Ectodermal cell (in vitro differentiated cells): Measurements from ENCODE around the gene NAV2.

Experiments used
- H3K27ac ChIP-seq: 2 replicates; pipeline ENCODE4 v1.7.0; 2013; ENCODE audit warnings: mild to moderate bottlenecking, low read depth, low read length; ENCODE audit not compliant: insufficient read depth, poor library complexity, severe bottlenecking
- H3K27me3 ChIP-seq: 2 replicates; pipeline ENCODE4 v1.7.0; 2013; ENCODE audit warnings: mild to moderate bottlenecking, low read length; ENCODE audit not compliant: insufficient read depth, control insufficient read depth, poor library complexity, severe bottlenecking
- H3K36me3 ChIP-seq: one replicate; pipeline ENCODE4 v1.7.0; 2013; ENCODE audit warnings: low read length; ENCODE audit not compliant: control insufficient read depth, insufficient read depth
- H3K4me1 ChIP-seq: one replicate; pipeline ENCODE4 v1.7.0; 2013; ENCODE audit warnings: low read length; ENCODE audit not compliant: control insufficient read depth, insufficient read depth
- H3K4me3 ChIP-seq: 2 replicates; pipeline ENCODE4 v1.7.0; 2013; ENCODE audit warnings: low read depth, low read length, control low read depth; ENCODE audit not compliant: insufficient read depth
- H3K9me3 ChIP-seq: 2 replicates; pipeline ENCODE4 v1.7.0; 2013; ENCODE audit warnings: mild to moderate bottlenecking, low read length, moderate library complexity; ENCODE audit not compliant: control insufficient read depth
- WGBS, 2 experiments: methylation state at CpG; one replicate each; pipeline ENCODE4 v1.1.7; 2013; ENCODE audit warnings: missing lambda C conversion rate in 2 of 2; 5-methylcytosine and 5-hydroxymethylcytosine counted together

Gene NAV2

GRCh38 chr11:19912958-19913892 is 200.6 kb downstream of the NAV2 start:
- no peaks in the 10 kb centered on the region for H3K27me3 ChIP-seq
- no peaks in the 10 kb centered on the region for H3K9me3 ChIP-seq
- peaks cover 18% of the 10 kb centered on the region for H3K4me1 ChIP-seq
- H3K27ac ChIP-seq: peak overlapping the region; percentile 38
- 90% methylated on average over 10 of the region's 10 CpGs for WGBS, 2 experiments
- no peak overlapping the region for H3K4me3 ChIP-seq
- H3K36me3 ChIP-seq: no peaks in the 10 kb centered on the region

GRCh38 chr11:19913893-19914249 is 201.2 kb downstream of the NAV2 start:
- H3K27ac ChIP-seq: no peak overlapping the region
- 92% methylated on average over 3 of the region's 3 CpGs for WGBS, 2 experiments

GRCh38 chr11:19915808-19916207 is 203.2 kb downstream of the NAV2 start:
- Histone ChIP-seq H3K36me3 (no peaks in the 10 kb centered on the region), H3K4me3 (no peak overlapping the region), H3K4me1 (peaks cover 18% of the 10 kb centered on the region), H3K27ac (no peak overlapping the region), H3K9me3 (no peaks in the 10 kb centered on the region), H3K27me3 (no peaks in the 10 kb centered on the region)
- 92 to 100% methylated on average over 1 of the region's 1 CpG for WGBS, 2 experiments

More at GRCh38 chr11:19913893-19914249, 201.2 kb downstream of the NAV2 start:
- Histone ChIP-seq H3K27me3 (no peaks in the 10 kb centered on the region), H3K4me1 (peaks cover 18% of the 10 kb centered on the region), H3K36me3 (no peaks in the 10 kb centered on the region), H3K4me3 (no peak overlapping the region), H3K9me3 (no peaks in the 10 kb centered on the region)

GRCh38 chr11:19917069-19917468 is 204.4 kb downstream of the NAV2 start:
- Histone ChIP-seq H3K36me3 (no peaks in the 10 kb centered on the region), H3K27me3 (no peaks in the 10 kb centered on the region), H3K27ac (no peak overlapping the region), H3K4me3 (no peak overlapping the region), H3K4me1 (peaks cover 18% of the 10 kb centered on the region), H3K9me3 (no peaks in the 10 kb centered on the region)
- WGBS, 2 experiments: 100% methylated on average over 1 of the region's 1 CpG; no CpG with 5 or more reads in 1 of the 2 experiments

GRCh38 chr11:19918302-19919049 is 205.8 kb downstream of the NAV2 start:
- 94 to 96% methylated on average over 5 of the region's 5 CpGs for WGBS, 2 experiments
- Histone ChIP-seq H3K27ac (no peak overlapping the region), H3K4me3 (no peak overlapping the region), H3K4me1 (peaks cover 6% of the 10 kb centered on the region), H3K36me3 (no peaks in the 10 kb centered on the region), H3K9me3 (no peaks in the 10 kb centered on the region), H3K27me3 (no peaks in the 10 kb centered on the region)

- Histone ChIP-seq H3K27ac (no peak overlapping the region), H3K27me3 (no peaks in the 10 kb centered on the region), H3K9me3 (no peaks in the 10 kb centered on the region), H3K4me3 (no peak overlapping the region), H3K4me1 (no peaks in the 10 kb centered on the region), H3K36me3 (no peaks in the 10 kb centered on the region)
- 95% methylated on average over 7 of the region's 7 CpGs for WGBS, 2 experiments
Measured at GRCh38 chr11:19919050-19919561, 206.5 kb downstream of the NAV2 start.

- Histone ChIP-seq H3K36me3 (no peaks in the 10 kb centered on the region), H3K4me3 (no peak overlapping the region), H3K9me3 (no peaks in the 10 kb centered on the region), H3K27me3 (no peaks in the 10 kb centered on the region), H3K4me1 (no peaks in the 10 kb centered on the region), H3K27ac (no peak overlapping the region)
- WGBS, 2 experiments: 89 to 93% methylated on average over 2 of the region's 2 CpGs
Measured at GRCh38 chr11:19920982-19921381, 208.3 kb downstream of the NAV2 start.

GRCh38 chr11:19921976-19922688 is 209.5 kb downstream of the NAV2 start:
- no peaks in the 10 kb centered on the region for H3K4me1 ChIP-seq
- H3K27ac ChIP-seq: no peak overlapping the region
- 92 to 94% methylated on average over 3 of the region's 3 CpGs for WGBS, 2 experiments

GRCh38 chr11:19922689-19923035 is 210.0 kb downstream of the NAV2 start:
- H3K27ac ChIP-seq: no peak overlapping the region
- H3K9me3 ChIP-seq: no peaks in the 10 kb centered on the region
- no peaks in the 10 kb centered on the region for H3K27me3 ChIP-seq
- H3K36me3 ChIP-seq: no peaks in the 10 kb centered on the region
- no peaks in the 10 kb centered on the region for H3K4me1 ChIP-seq
- no peak overlapping the region for H3K4me3 ChIP-seq
- 95 to 97% methylated on average over 3 of the region's 3 CpGs for WGBS, 2 experiments

More at GRCh38 chr11:19921976-19922688, 209.5 kb downstream of the NAV2 start:
- no peaks in the 10 kb centered on the region for H3K27me3 ChIP-seq
- no peaks in the 10 kb centered on the region for H3K36me3 ChIP-seq
- no peak overlapping the region for H3K4me3 ChIP-seq
- no peaks in the 10 kb centered on the region for H3K9me3 ChIP-seq
